HepG2 (cell line): ENCODE data around the gene TTC38. TPM values are rescaled to one million over a fixed set of nuclear protein-coding genes. Genes with fewer than 3 reads are reported as not detected.

Experiments used
- AKNA ChIP-seq: sonication (generic); formaldehyde crosslinking; IDR thresholded peaks from 2 replicates; pipeline ENCODE4 v1.4.0; 2020; ENCODE audit warnings: missing genetic modification reagents, borderline replicate concordance
- ATF5 ChIP-seq: sonication (generic); formaldehyde crosslinking; IDR thresholded peaks from 2 replicates; pipeline ENCODE4 v1.4.0; 2020; ENCODE audit warnings: mild to moderate bottlenecking, low read depth, missing genetic modification reagents
- CCDC6 ChIP-seq: sonication (generic); formaldehyde crosslinking; IDR thresholded peaks from 2 replicates; pipeline ENCODE4 v1.8.1; 2022; ENCODE audit warnings: mild to moderate bottlenecking, missing genetic modification reagents, moderate library complexity
- NFIC ChIP-seq: IDR thresholded peaks from 2 replicates; pipeline ENCODE4 v1.6.1; 2012; ENCODE audit warnings: mild to moderate bottlenecking, low read length, inconsistent platforms
- NPAS2 ChIP-seq: sonication (generic); formaldehyde crosslinking; IDR thresholded peaks from 2 replicates; pipeline ENCODE4 v1.8.0; 2022; ENCODE audit warnings: mild to moderate bottlenecking, missing genetic modification reagents, borderline replicate concordance
- PAXIP1 ChIP-seq: sonication (generic); formaldehyde crosslinking; conservative IDR thresholded peaks from 2 replicates; pipeline ENCODE4 v1.4.0; 2020; ENCODE audit warnings: mild to moderate bottlenecking, missing genetic modification reagents, moderate library complexity
- SNRNP70 ChIP-seq: fragments of 200-400 bp; formaldehyde crosslinking; IDR thresholded peaks from 2 replicates; pipeline ENCODE4 v1.6.1; 2017; ENCODE audit warnings: mild to moderate bottlenecking, low read depth, low read length, moderate library complexity
- SP4 ChIP-seq: sonication (generic); formaldehyde crosslinking; IDR thresholded peaks from 2 replicates; pipeline ENCODE4 v1.8.1; 2023; ENCODE audit warnings: mild to moderate bottlenecking, missing genetic modification reagents
- THRA ChIP-seq: sonication (generic); formaldehyde crosslinking; IDR thresholded peaks from 2 replicates; pipeline ENCODE4 v1.4.0; 2020; ENCODE audit warnings: missing genetic modification reagents, borderline replicate concordance
- TOE1 ChIP-seq: sonication (generic); formaldehyde crosslinking; IDR thresholded peaks from 2 replicates; pipeline ENCODE4 v1.4.0; 2020; ENCODE audit warnings: mild to moderate bottlenecking, missing genetic modification reagents
- U2AF1 ChIP-seq: fragments of 200-400 bp; formaldehyde crosslinking; optimal IDR thresholded peaks from 2 replicates; pipeline ENCODE3; 2017; ENCODE audit warnings: mild to moderate bottlenecking, low read depth, low read length
- ZIK1 ChIP-seq: sonication (generic); formaldehyde crosslinking; IDR thresholded peaks from 2 replicates; pipeline ENCODE4 v1.5.0; 2020; ENCODE audit warnings: mild to moderate bottlenecking, low read depth, missing genetic modification reagents, borderline replicate concordance
- ZMAT3 ChIP-seq: sonication (generic); formaldehyde crosslinking; conservative IDR thresholded peaks from 2 replicates; pipeline ENCODE4 v1.7.0; 2021; ENCODE audit warnings: missing genetic modification reagents
- ZNF124 ChIP-seq: sonication (generic); formaldehyde crosslinking; IDR thresholded peaks from 2 replicates; pipeline ENCODE4 v1.4.0; 2020; ENCODE audit warnings: missing genetic modification reagents
- ZNF260 ChIP-seq: sonication (generic); formaldehyde crosslinking; IDR thresholded peaks from 2 replicates; pipeline ENCODE4 v1.4.0; 2020; ENCODE audit warnings: missing genetic modification reagents, low read depth, mild to moderate bottlenecking, borderline replicate concordance
- ZNF3 ChIP-seq: IDR thresholded peaks from 2 replicates; pipeline ENCODE4 v1.7.0; 2017; ENCODE audit warnings: inconsistent platforms
- ZNF451 ChIP-seq: sonication (generic); formaldehyde crosslinking; IDR thresholded peaks from 2 replicates; pipeline ENCODE4 v1.5.0; 2020; ENCODE audit warnings: mild to moderate bottlenecking, missing genetic modification reagents
- ZNF674 ChIP-seq: sonication (generic); formaldehyde crosslinking; IDR thresholded peaks from 2 replicates; pipeline ENCODE4 v1.5.0; 2020; ENCODE audit warnings: low read depth, mild to moderate bottlenecking, missing genetic modification reagents
- polyA plus RNA-seq, 8 experiments: library from polyadenylated mRNA; depleted of rRNA in 3 of 8; stranded (reverse) in 7 of 8; unstranded in 1 of 8; fragments of >200 nt; fragmentation: Illumina TruSeq in 4 of 8; extraction: Trizol in 4 of 8; gene quantifications; 2 replicates each; pipeline versions ENCODE4 v1.2.1 to v1.2.3, GENCODE V29; 2011 to 2016; ENCODE audit warnings: low read depth in 4 of 8, missing spikeins in 1 of 8, mixed read lengths in 1 of 8; ENCODE audit not compliant: insufficient read depth in 1 of 8
- total RNA-seq, 5 experiments: library from RNA; depleted of rRNA; stranded (reverse); fragments of >200 nt; fragmentation: Illumina TruSeq; extraction: Trizol; gene quantifications; 2 replicates each; pipeline ENCODE4 v1.2.3, GENCODE V29; 2016; ENCODE audit warnings: low read depth in 1 of 5

The TTC38 gene
- total and polyA plus RNA-seq, 2 of the 13 experiments (the other 11 are each of a cell fraction or from before 2014, with no cell fraction given): 101 to 105 TPM

- TF ChIP-seq CCDC6 (peak; percentile 79; the same call in 1 of the 2 replicates), PAXIP1 (CRISPR knock-in tag) (peak; percentile 23; the same call in 1 of the 2 replicates), SNRNP70 (no peak), U2AF1 (no peak), THRA (CRISPR knock-in tag) (peak; percentile 74), SP4 (CRISPR knock-in tag) (peak; percentile 75), ZIK1 (CRISPR knock-in tag) (peak; percentile 87; the same call in 1 of the 2 replicates), ZNF451 (peak; percentile 91), ZNF3 (0 out of 2 replicates have a peak, but pooled peaks have one; percentile 17), ZNF124 (CRISPR knock-in tag) (no peak; the same call in 1 of the 2 replicates), ZNF260 (no peak), NPAS2 (no peak), ZNF674 (CRISPR knock-in tag) (no peak), NFIC (no peak), ZMAT3 (CRISPR knock-in tag) (no peak), AKNA (CRISPR knock-in tag) (0 out of 2 replicates have a peak, but pooled peaks have one; percentile 81), ATF5 (no peak), TOE1 (CRISPR knock-in tag) (peak; percentile 64; the same call in 1 of the 2 replicates)
Measured at GRCh38 chr22:46335201-46336118, 67.7 kb downstream of the TTC38 start, which contains the start of gene TRMU (continued).
